HepG2 (cell line): ENCODE results near the gene GRK4. TPM values are rescaled to one million over a fixed set of nuclear protein-coding genes. Genes with fewer than 3 reads are reported as not detected.

Experiments
- ATAC-seq: fragments of 200-7000 bp; cut with Tn5 transposase; 3 replicates; pipeline ENCODE4 v1.9.1; 2020; ENCODE audit warnings: mild to moderate bottlenecking, moderate library complexity
- BruUV-seq: library from RNA; stranded (reverse); fragments of 400-500 nt; replicated peaks from 2 replicates; lab custom pipeline; 2021; lab: Mats Ljungman, UMichigan
- CTCF ChIA-PET: fragments of 300-600 bp; formaldehyde crosslinking; extraction: SDS; loops from one replicate; lab custom pipeline; 2021; ENCODE audit warnings: low total read pairs, inconsistent platforms, low intra/inter-chr PET ratio; lab: Yijun Ruan, JAX
- POLR2A ChIA-PET: fragments of 350-600 bp; sonication (Branson Sonifier 250); formaldehyde crosslinking; loops from one replicate; lab custom pipeline; 2020; ENCODE audit warnings: antibody characterized with exemption, inconsistent platforms; lab: Yijun Ruan, JAX
- DNase-seq: peaks from one replicate; pipeline ENCODE4 v3.0.0-alpha.2; 2015; ENCODE audit warnings: low spot score
- FAIRE-seq: peaks from 3 replicates; lab custom pipeline; 2011; peaks lifted over from hg19 to GRCh38; lab: Jason Lieb, UNC
- H2AFZ ChIP-seq: one replicate; pipeline ENCODE4 v1.6.1; 2011; ENCODE audit warnings: low read length, inconsistent platforms
- H3K27ac ChIP-seq: fragments of 300-600 bp; 3 replicates; pipeline ENCODE4 v1.8.0; 2011; ENCODE audit warnings: mixed run types, mild to moderate bottlenecking, mixed read lengths, low read length, inconsistent platforms; ENCODE audit not compliant: insufficient read depth; ENCODE audit errors: extremely low read length
- H3K27me3 ChIP-seq, 2 experiments: fragments of 200-600 bp in 1 of 2; 2 replicates in 1 of 2; 3 replicates in 1 of 2; pipeline versions ENCODE4 v1.6.0 to v1.8.0; 2011; ENCODE audit warnings: low read length in 2 of 2, mild to moderate bottlenecking in 2 of 2, moderate library complexity in 2 of 2, inconsistent platforms in 1 of 2; ENCODE audit not compliant: insufficient read depth in 2 of 2, control insufficient read depth in 1 of 2
- H3K36me3 ChIP-seq, 2 experiments: fragments of 200-600 bp in 1 of 2; replicated peaks in 1 of 2; 2 replicates in 1 of 2; 3 replicates in 1 of 2; pipeline versions ENCODE4 v1.5.1 to v1.8.0; 2011; ENCODE audit warnings: low read length in 2 of 2, inconsistent platforms in 1 of 2; ENCODE audit not compliant: insufficient read depth in 2 of 2, control insufficient read depth in 1 of 2
- H3K4me1 ChIP-seq: 2 replicates; pipeline ENCODE4 v1.5.1; 2012; ENCODE audit warnings: low read length, inconsistent platforms; ENCODE audit not compliant: insufficient read depth
- H3K4me2 ChIP-seq: 2 replicates; pipeline ENCODE4 v1.6.0; 2011; ENCODE audit warnings: low read depth, low read length, inconsistent platforms
- H3K4me3 ChIP-seq, 3 experiments: fragments of 200-600 bp in 1 of 3; sonication (generic), shearing (Covaris generic) in 1 of 3; replicated peaks in 1 of 3; 2 replicates each; pipeline ENCODE4 v1.5.1; 2011 to 2016; ENCODE audit warnings: low read length in 3 of 3, inconsistent platforms in 2 of 3, low read depth in 2 of 3, mild to moderate bottlenecking in 2 of 3, control low read depth in 1 of 3, mixed read lengths in 1 of 3; ENCODE audit not compliant: insufficient read depth in 1 of 3
- H3K79me2 ChIP-seq: one replicate; pipeline ENCODE4 v1.6.1; 2011; ENCODE audit warnings: low read length, inconsistent platforms; ENCODE audit not compliant: insufficient read depth
- H3K9ac ChIP-seq: 2 replicates; pipeline ENCODE4 v1.6.0; 2011; ENCODE audit warnings: mild to moderate bottlenecking, low read depth, low read length, inconsistent platforms; ENCODE audit not compliant: insufficient read depth
- H3K9me3 ChIP-seq: 2 replicates; pipeline ENCODE4 v1.5.1; 2012; ENCODE audit warnings: mild to moderate bottlenecking, low read length
- H4K20me1 ChIP-seq: 2 replicates; pipeline ENCODE4 v1.6.0; 2011; ENCODE audit warnings: inconsistent platforms, mild to moderate bottlenecking, low read length, moderate library complexity; ENCODE audit not compliant: insufficient read depth
- ATF1 ChIP-seq: IDR thresholded peaks from 2 replicates; pipeline ENCODE4 v1.6.1; 2016; ENCODE audit warnings: mild to moderate bottlenecking, control low read depth
- CCAR2 ChIP-seq: fragments of 200-400 bp; formaldehyde crosslinking; optimal IDR thresholded peaks from 2 replicates; pipeline ENCODE3; 2018; ENCODE audit warnings: low read depth, mild to moderate bottlenecking, low read length, moderate library complexity
- HNF4G ChIP-seq, 2 experiments: sonication (generic) in 1 of 2; formaldehyde crosslinking in 1 of 2; IDR thresholded peaks; 2 replicates each; pipeline versions ENCODE4 v1.4.0 to v1.6.1; 2011 to 2020; ENCODE audit warnings: borderline replicate concordance in 2 of 2, low read depth in 2 of 2, mild to moderate bottlenecking in 2 of 2, low read length in 1 of 2, missing genetic modification reagents in 1 of 2, moderate library complexity in 1 of 2
- NFE2L1 ChIP-seq: sonication (generic); formaldehyde crosslinking; IDR thresholded peaks from 2 replicates; pipeline ENCODE4 v1.4.0; 2020; ENCODE audit warnings: missing genetic modification reagents, mild to moderate bottlenecking, borderline replicate concordance
- ZNF546 ChIP-seq: sonication (generic); formaldehyde crosslinking; conservative IDR thresholded peaks from 2 replicates; pipeline ENCODE4 v1.8.1; 2023; ENCODE audit warnings: mild to moderate bottlenecking, missing genetic modification reagents
- WGBS: methylation state at CpG from one replicate; pipeline ENCODE4 v1.1.6; 2017; ENCODE audit warnings: low lambda C conversion rate; 5-methylcytosine and 5-hydroxymethylcytosine counted together
- in situ Hi-C: cut with HindIII; loops from 2 replicates; pipeline ENCODE4 v1.10.0; 2017; ENCODE audit warnings: low pct_unique_long_range_greater_than_20kb; ENCODE audit not compliant: extremely low pct_ligation_motif_present
- intact Hi-C: fragments of 100-400 bp; cut with micrococcal nuclease; formaldehyde crosslinking; loops from one replicate; pipeline ENCODE4 v1.10.0; 2022; ENCODE audit not compliant: unreplicated experiment
- polyA plus RNA-seq, 8 experiments: library from polyadenylated mRNA; depleted of rRNA in 3 of 8; stranded (reverse) in 7 of 8; unstranded in 1 of 8; fragments of >200 nt; fragmentation: Illumina TruSeq in 4 of 8; extraction: Trizol in 4 of 8; gene quantifications; 2 replicates each; pipeline versions ENCODE4 v1.2.1 to v1.2.3, GENCODE V29; 2011 to 2016; ENCODE audit warnings: low read depth in 4 of 8, missing spikeins in 1 of 8, mixed read lengths in 1 of 8; ENCODE audit not compliant: insufficient read depth in 1 of 8
- total RNA-seq, 5 experiments: library from RNA; depleted of rRNA; stranded (reverse); fragments of >200 nt; fragmentation: Illumina TruSeq; extraction: Trizol; gene quantifications; 2 replicates each; pipeline ENCODE4 v1.2.3, GENCODE V29; 2016; ENCODE audit warnings: low read depth in 1 of 5
- TF ChIP-seq, protein P1 (sequence below), 2 experiments: sonication (generic) in 1 of 2; formaldehyde crosslinking in 1 of 2; IDR thresholded peaks; 2 replicates each; pipeline versions ENCODE4 v1.5.1 to v1.6.1; 2011 to 2020; ENCODE audit warnings: borderline replicate concordance in 1 of 2, low read depth in 1 of 2, low read length in 1 of 2, mild to moderate bottlenecking in 1 of 2, missing genetic modification reagents in 1 of 2, moderate library complexity in 1 of 2
- TF ChIP-seq, protein P2 (sequence below): sonication (generic); formaldehyde crosslinking; IDR thresholded peaks from 2 replicates; pipeline ENCODE4 v1.4.0; 2020; ENCODE audit warnings: missing genetic modification reagents
- TF ChIP-seq, protein P3 (sequence below): sonication (generic); formaldehyde crosslinking; IDR thresholded peaks from 2 replicates; pipeline ENCODE4 v1.4.0; 2020; ENCODE audit warnings: missing genetic modification reagents

GRK4 gene
- total and polyA plus RNA-seq, 2 of the 13 experiments (the other 11 are each of a cell fraction or from before 2014, with no cell fraction given), result 1.8 to 2.0 TPM

DNA sequence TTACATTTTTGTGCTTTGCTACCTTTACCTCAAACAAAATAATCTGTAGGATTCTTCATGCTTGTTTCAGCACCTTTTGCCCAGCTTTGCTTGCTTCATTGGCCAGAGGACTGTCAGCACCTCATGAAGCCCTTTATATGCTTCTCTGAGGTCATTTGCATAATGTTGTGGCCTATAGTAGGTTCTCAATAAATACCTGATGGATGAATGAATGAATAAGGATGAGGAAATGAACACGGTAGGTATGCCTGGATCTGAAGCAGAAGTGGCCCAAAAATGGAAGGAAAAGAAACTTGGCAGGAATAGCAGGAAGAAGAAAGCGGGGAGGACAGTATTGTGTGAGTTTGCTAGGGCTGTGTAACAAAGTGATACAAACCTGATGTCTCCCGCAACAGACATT lies 7.9 kb downstream of the GRK4 start:
- in situ Hi-C loops (no loop called here), intact Hi-C loops (no loop called here)
- Histone ChIP-seq H3K27me3 (peaks cover 0 to 25% of the 10 kb centered on the region in 2 experiments; a peak in 3 of 5 replicates), H3K9me3 (no peaks in the 10 kb centered on the region), H3K9ac (no peak overlapping the region), H3K27ac (no peak overlapping the region), H3K4me3 (no peak overlapping the region), H3K79me2 (no peaks in the 10 kb centered on the region), H3K36me3 (no peaks in the 10 kb centered on the region), H3K4me2 (no peak overlapping the region), H3K4me1 (no peaks in the 10 kb centered on the region), H2AFZ (no peak overlapping the region), H4K20me1 (no peaks in the 10 kb centered on the region)
- POLR2A ChIA-PET, result no interaction called here
- no peak for FAIRE-seq
- CTCF ChIA-PET, result no interaction called here
- ATAC-seq, result no peak
- no peak for TF ChIP-seq ZNF546 (CRISPR knock-in tag)
- no peak for TF ChIP-seq NFE2L1
- TF ChIP-seq HNF4G (IDR thresholded peaks at IDR 0.05; ENCODE audit: borderline replicate concordance, low read depth, low read length), result no peak
- no peak for TF ChIP-seq HNF4G (CRISPR knock-in tag; IDR thresholded peaks at IDR 0.05; ENCODE audit: borderline replicate concordance, low read depth)
- no peak for TF ChIP-seq CCAR2
- TF ChIP-seq, protein P1, sequence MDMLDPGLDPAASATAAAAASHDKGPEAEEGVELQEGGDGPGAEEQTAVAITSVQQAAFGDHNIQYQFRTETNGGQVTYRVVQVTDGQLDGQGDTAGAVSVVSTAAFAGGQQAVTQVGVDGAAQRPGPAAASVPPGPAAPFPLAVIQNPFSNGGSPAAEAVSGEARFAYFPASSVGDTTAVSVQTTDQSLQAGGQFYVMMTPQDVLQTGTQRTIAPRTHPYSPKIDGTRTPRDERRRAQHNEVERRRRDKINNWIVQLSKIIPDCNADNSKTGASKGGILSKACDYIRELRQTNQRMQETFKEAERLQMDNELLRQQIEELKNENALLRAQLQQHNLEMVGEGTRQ (IDR thresholded peaks at IDR 0.05; ENCODE audit: low read depth, low read length), result no peak
- TF ChIP-seq, protein P1 (CRISPR knock-in tag; IDR thresholded peaks at IDR 0.05; ENCODE audit: borderline replicate concordance), result no peak
- TF ChIP-seq ATF1 (CRISPR knock-in tag), result no peak
- TF ChIP-seq, protein P2, sequence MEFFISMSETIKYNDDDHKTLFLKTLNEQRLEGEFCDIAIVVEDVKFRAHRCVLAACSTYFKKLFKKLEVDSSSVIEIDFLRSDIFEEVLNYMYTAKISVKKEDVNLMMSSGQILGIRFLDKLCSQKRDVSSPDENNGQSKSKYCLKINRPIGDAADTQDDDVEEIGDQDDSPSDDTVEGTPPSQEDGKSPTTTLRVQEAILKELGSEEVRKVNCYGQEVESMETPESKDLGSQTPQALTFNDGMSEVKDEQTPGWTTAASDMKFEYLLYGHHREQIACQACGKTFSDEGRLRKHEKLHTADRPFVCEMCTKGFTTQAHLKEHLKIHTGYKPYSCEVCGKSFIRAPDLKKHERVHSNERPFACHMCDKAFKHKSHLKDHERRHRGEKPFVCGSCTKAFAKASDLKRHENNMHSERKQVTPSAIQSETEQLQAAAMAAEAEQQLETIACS (CRISPR knock-in tag), result no peak
- TF ChIP-seq, protein P3, sequence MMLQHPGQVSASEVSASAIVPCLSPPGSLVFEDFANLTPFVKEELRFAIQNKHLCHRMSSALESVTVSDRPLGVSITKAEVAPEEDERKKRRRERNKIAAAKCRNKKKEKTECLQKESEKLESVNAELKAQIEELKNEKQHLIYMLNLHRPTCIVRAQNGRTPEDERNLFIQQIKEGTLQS (CRISPR knock-in tag), result no peak
- no peak for DNase-seq
- 81% methylated on average over 3 of the region's 3 CpGs for WGBS
- BruUV-seq, result no TSS peak
